GM13977 (cell line): ENCODE measurements around the gene SH3PXD2A.

ENCODE experiments used
- DNase-seq: peaks from one replicate; pipeline ENCODE4 v3.0.0; 2012; ENCODE audit warnings: low spot score
- in situ Hi-C: fragments of 300-500 bp; cut with MboI; formaldehyde crosslinking; loops from one replicate; pipeline ENCODE4 v1.12.0; 2022; ENCODE audit warnings: low sequenced_read_pairs, low pct_unique_long_range_greater_than_20kb, mixed read lengths, inconsistent platforms; ENCODE audit not compliant: unreplicated experiment
- TF ChIP-seq, protein P1 (sequence below): IDR thresholded peaks from 2 replicates; pipeline ENCODE4 v1.5.1; 2012; ENCODE audit warnings: mild to moderate bottlenecking, control low read depth; ENCODE audit not compliant: insufficient read depth; ENCODE audit errors: extremely low read depth, missing control alignments

Gene SH3PXD2A

DNA sequence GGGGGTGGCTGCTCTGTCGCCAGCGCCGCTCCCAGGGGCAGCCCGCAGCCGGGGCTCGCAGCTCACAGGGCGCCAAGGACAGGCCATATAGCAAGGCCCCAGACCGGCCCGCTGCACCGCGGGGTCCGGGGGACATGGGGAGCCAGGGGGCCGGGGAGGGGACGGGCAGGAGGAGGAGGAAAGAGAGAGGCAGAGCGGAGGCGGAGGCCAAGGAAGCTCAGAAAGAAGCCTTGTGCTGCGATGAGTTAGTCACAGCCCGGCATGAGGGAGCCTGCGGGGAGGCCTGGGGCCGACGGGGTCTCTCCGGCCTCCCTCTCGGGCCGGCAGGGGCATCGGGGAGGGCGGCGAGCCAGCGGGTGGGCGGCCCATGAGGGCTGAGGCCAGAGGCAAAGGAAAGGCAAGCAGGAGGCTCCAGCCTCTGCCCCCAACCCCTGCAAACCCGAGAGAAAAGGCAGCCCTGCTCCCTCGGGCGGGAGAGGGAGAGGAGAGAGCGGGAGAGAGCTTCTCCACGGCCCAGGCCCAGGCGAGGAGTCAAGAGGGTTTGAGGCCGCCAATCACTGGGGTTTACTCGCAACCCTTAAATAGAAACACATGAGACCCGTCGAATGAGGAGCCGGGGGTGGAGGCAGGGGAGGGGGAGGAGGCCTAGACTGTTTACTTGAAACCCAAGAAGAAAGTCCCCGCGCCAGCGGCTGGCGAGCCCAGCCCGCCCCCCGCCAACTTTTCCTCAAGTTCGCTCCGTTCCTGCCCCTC, 194.0 kb downstream of the SH3PXD2A start:
- TF ChIP-seq, protein P1, sequence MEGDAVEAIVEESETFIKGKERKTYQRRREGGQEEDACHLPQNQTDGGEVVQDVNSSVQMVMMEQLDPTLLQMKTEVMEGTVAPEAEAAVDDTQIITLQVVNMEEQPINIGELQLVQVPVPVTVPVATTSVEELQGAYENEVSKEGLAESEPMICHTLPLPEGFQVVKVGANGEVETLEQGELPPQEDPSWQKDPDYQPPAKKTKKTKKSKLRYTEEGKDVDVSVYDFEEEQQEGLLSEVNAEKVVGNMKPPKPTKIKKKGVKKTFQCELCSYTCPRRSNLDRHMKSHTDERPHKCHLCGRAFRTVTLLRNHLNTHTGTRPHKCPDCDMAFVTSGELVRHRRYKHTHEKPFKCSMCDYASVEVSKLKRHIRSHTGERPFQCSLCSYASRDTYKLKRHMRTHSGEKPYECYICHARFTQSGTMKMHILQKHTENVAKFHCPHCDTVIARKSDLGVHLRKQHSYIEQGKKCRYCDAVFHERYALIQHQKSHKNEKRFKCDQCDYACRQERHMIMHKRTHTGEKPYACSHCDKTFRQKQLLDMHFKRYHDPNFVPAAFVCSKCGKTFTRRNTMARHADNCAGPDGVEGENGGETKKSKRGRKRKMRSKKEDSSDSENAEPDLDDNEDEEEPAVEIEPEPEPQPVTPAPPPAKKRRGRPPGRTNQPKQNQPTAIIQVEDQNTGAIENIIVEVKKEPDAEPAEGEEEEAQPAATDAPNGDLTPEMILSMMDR, result no peak
- peak; percentile 93 for DNase-seq
- in situ Hi-C loops, result no loop called here

DNA sequence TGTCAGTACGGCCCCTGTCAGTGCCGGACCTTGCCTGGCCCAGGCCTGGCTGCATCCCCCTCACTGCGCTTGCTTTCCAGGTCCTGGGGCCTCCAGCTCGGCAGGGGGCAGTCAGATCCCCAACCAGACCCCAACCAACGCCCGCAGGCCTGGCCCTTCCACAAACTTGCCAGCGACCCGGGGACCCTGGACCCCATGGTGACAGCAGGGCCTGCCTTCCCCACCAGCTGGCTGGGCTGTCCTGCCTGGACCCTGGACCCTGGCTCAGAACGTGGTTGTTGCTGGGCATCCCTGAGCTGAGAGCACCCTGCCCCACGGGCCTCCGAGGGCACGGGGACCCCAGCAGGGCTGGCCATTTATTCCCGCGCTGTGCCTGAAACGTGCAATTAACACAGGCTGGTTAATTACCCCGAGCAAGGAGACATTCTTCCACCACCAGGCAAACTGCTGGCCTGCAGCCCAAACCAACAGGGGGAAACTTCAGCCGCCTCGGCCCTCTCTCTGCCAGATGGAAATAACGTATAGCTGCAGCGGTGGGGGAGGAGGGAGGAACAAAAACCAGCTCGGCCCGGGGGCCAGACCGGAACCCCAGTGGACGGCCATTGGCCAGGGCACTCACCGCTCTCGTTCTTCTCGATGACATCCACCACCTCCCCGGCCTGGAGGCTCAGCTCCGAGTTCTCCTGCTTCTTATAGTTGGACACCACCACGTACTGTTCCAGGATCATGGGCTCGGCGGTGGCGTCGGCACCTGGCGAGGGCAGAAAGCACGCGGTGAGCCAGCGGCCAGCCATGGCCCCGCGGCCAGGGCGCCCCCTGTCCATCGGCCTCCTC, 194.8 kb downstream of the SH3PXD2A start:
- in situ Hi-C loops, result no loop called here
- DNase-seq, result peak; percentile 76
- TF ChIP-seq, protein P1, result peak; percentile 29

DNA sequence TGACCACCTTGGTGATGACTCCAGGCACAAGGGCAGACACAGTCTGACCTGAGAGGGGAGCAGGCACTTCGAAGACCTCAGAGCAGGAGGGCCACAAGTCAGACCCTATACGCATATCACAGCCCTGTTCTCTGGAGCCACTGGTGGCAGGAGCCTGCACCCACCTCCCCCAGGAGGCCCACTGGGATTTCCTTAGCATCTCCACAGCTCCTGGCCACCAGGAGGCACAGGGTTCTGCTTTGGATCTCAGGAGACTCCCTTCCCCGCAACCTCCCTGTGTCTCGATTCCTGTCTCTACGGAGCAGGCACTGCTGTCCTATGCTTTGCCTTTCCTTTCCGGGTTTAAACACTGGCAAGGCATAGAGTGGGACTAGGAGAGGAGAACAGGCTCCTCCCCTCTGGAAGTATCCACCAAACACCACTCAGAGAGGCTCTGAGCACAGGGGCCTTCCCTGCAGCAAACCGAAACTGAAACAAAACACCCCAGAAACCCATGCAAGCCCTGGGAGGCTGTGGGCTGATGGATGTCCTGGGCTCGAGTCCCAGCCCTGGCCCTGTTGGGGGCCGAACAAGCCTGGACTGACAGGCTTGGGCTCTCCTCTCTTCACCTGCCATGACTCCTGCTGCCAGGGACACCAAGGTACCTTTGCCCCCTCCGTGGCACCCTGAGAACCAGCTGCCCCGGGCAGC, 195.6 kb downstream of the SH3PXD2A start:
- in situ Hi-C loops, result no loop called here
- peak; percentile 91 for DNase-seq
- TF ChIP-seq, protein P1, result peak; percentile 4

DNA sequence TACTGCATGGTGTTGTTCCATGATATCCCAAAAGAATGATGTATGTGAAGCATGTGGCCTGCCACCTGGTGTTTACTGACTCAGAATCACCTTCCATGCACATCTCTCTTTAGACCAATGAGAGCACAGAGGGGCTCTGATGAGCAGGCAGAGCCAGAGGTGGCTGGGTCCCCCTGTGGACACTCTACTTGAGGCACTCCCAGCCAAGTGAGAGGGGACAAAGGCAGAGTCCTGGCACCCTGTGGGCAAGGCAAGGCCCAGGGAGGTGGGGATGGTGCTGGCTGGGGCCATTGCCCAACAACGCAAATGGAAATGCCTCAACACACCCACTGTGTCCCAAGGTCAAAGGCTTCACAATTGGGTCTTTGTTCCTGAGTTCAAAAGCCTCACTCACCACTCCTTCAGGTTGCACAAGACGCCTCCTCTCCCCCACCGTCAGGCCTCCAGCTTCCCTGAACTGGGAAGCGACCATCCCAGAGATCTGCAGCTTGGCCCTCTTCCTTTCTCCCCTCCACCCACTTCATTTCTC, 197.3 kb downstream of the SH3PXD2A start:
- in situ Hi-C loops, result no loop called here
- no peak for DNase-seq
- TF ChIP-seq, protein P1, result no peak

DNA sequence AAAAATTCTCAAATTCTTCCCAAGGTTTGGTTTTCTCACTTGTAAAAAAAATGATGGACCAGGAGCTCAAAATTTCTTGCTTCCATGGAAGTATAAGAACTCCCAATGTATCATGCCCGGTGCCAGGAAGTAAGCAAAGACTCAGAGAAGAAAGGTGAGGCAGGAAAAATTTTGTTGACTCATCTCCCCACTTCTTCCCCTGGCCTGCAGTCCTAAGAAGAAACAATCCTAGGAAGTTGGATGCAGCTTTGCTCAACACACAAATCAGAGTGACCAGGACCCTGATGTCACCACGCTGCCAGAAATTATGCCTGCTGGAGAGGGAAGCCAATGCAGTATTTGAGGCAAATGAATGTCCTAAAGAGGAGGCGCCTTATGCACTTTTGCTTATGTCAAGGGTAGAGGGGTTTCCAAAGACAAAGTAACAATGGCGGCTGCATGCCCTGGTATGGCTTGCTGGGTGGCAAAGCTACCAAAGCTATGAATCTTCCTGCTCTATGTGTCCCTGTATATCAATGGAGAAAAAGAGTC, 198.2 kb downstream of the SH3PXD2A start:
- in situ Hi-C loops, result no loop called here
- TF ChIP-seq, protein P1, result no peak
- DNase-seq, result no peak

DNA sequence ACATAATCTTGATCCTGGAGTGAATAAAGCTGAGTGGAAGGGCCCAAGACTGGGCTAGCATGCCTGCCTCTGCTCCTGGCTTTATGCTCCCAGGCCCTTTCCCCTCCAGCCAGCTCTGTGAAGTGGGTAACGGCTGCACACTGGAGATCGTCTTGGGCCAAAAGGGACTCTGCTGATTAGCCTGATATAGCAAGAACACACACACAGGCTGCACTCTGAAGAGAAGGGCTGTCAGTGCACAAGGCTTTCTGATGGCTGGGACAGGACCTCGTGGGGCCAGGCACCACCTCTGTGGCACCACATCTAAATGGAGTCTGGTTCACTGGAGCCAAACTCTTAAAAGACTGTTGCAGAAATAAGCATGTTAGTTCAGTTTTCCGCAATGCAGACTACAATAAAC, 200.5 kb downstream of the SH3PXD2A start:
- in situ Hi-C loops, result no loop called here
- DNase-seq, result no peak
- TF ChIP-seq, protein P1, result no peak
